Keratinocyte (primary cell): ENCODE measurements around the gene PDE1C. TPM values are rescaled to one million over a fixed set of nuclear protein-coding genes. Genes with fewer than 3 reads are reported as not detected.
"Not testable (repeated sequence)": the region's sequence is repeated elsewhere in the genome, so short reads cannot be mapped to it uniquely, and the experiment has no call there.

Experiments
- DNase-seq: peaks from one replicate; pipeline ENCODE4 v3.0.0-alpha.2; 2011; ENCODE audit warnings: low read depth, missing footprints, low spot score
- FAIRE-seq: peaks from 2 replicates; lab custom pipeline; 2011; peaks lifted over from hg19 to GRCh38; lab: Jason Lieb, UNC
- H2AFZ ChIP-seq: 2 replicates; pipeline ENCODE4 v1.6.0; 2012; ENCODE audit warnings: low read length, control low read depth, inconsistent platforms; ENCODE audit not compliant: control insufficient read depth
- H3K27ac ChIP-seq: 2 replicates; pipeline ENCODE4 v1.5.1; 2011; ENCODE audit warnings: low read length; ENCODE audit not compliant: control insufficient read depth, insufficient read depth
- H3K27me3 ChIP-seq: 3 replicates; pipeline ENCODE4 v1.6.0; 2011; ENCODE audit warnings: low read length; ENCODE audit not compliant: control insufficient read depth, insufficient read depth; ENCODE audit errors: extremely low read depth
- H3K36me3 ChIP-seq, 2 experiments: 2 replicates in 1 of 2; 3 replicates in 1 of 2; pipeline ENCODE4 v1.5.1; 2011; ENCODE audit warnings: low read length in 2 of 2, mild to moderate bottlenecking in 1 of 2; ENCODE audit not compliant: control insufficient read depth in 2 of 2, insufficient read depth in 2 of 2; ENCODE audit errors: extremely low read depth in 1 of 2
- H3K4me1 ChIP-seq: 3 replicates; pipeline ENCODE4 v1.5.1; 2011; ENCODE audit warnings: low read length; ENCODE audit not compliant: control insufficient read depth, insufficient read depth; ENCODE audit errors: extremely low read depth
- H3K4me2 ChIP-seq: 3 replicates; pipeline ENCODE4 v1.6.0; 2011; ENCODE audit warnings: low read depth, low read length; ENCODE audit not compliant: control insufficient read depth, insufficient read depth; ENCODE audit errors: extremely low read depth
- H3K4me3 ChIP-seq, 3 experiments: fragments of 200-600 bp in 1 of 3; sonication (generic) in 1 of 3; 2 replicates in 2 of 3; 3 replicates in 1 of 3; pipeline ENCODE4 v1.5.1; 2011 to 2016; ENCODE audit warnings: low read length in 3 of 3, mild to moderate bottlenecking in 3 of 3, control low read depth in 2 of 3, inconsistent platforms in 1 of 3, low read depth in 1 of 3, mixed read lengths in 1 of 3, mixed run types in 1 of 3, moderate library complexity in 1 of 3; ENCODE audit not compliant: control insufficient read depth in 2 of 3, insufficient read depth in 2 of 3; ENCODE audit errors: extremely low read depth in 1 of 3
- H3K79me2 ChIP-seq: 2 replicates; pipeline ENCODE4 v1.6.0; 2012; ENCODE audit warnings: low read length; ENCODE audit not compliant: control insufficient read depth, insufficient read depth
- H3K9ac ChIP-seq: 3 replicates; pipeline ENCODE4 v1.6.0; 2011; ENCODE audit warnings: low read length; ENCODE audit not compliant: control insufficient read depth, insufficient read depth; ENCODE audit errors: extremely low read depth
- H3K9me1 ChIP-seq: 3 replicates; pipeline ENCODE4 v1.6.0; 2011; ENCODE audit warnings: low read length; ENCODE audit not compliant: control insufficient read depth, insufficient read depth; ENCODE audit errors: extremely low read depth
- H3K9me3 ChIP-seq: 2 replicates; pipeline ENCODE4 v1.5.1; 2012; ENCODE audit warnings: low read depth, low read length; ENCODE audit not compliant: control insufficient read depth
- H4K20me1 ChIP-seq: 3 replicates; pipeline ENCODE4 v1.6.0; 2011; ENCODE audit warnings: low read length; ENCODE audit not compliant: control insufficient read depth, insufficient read depth; ENCODE audit errors: extremely low read depth
- CTCF ChIP-seq, 3 experiments: IDR thresholded peaks in 1 of 3; conservative IDR thresholded peaks in 1 of 3; optimal IDR thresholded peaks in 1 of 3; 2 replicates in 2 of 3; 3 replicates in 1 of 3; pipeline versions ENCODE3 to v1.5.1; 2011; ENCODE audit warnings: low read length in 3 of 3, mild to moderate bottlenecking in 3 of 3, moderate library complexity in 2 of 3, control low read depth in 1 of 3, inconsistent platforms in 1 of 3; ENCODE audit not compliant: insufficient read depth in 2 of 3; ENCODE audit errors: extremely low read depth in 1 of 3
- EZH2 ChIP-seq: IDR thresholded peaks from one replicate; pipeline ENCODE4 v1.6.1; 2012; ENCODE audit warnings: inconsistent platforms, mild to moderate bottlenecking, low read length, moderate library complexity
- dilution Hi-C: fragments of 300-500 bp; cut with MboI; formaldehyde crosslinking; loops from one replicate; pipeline ENCODE4 v1.7.0; 2020; ENCODE audit warnings: low sequenced_read_pairs; ENCODE audit not compliant: extremely low pct_ligation_motif_present
- polyA plus RNA-seq, 5 experiments: library from polyadenylated mRNA; depleted of rRNA in 3 of 5; stranded (reverse) in 3 of 5; stranded (forward) in 1 of 5; unstranded in 1 of 5; fragments of >200 nt; gene quantifications; 1 replicate in 1 of 5; 2 replicates in 3 of 5; 3 replicates in 1 of 5; pipeline versions ENCODE4 v1.2.1 to v1.2.3, GENCODE V29; 2011 to 2012; ENCODE audit warnings: missing spikeins in 2 of 5, low read depth in 1 of 5, low replicate concordance in 1 of 5

The PDE1C gene
- polyA plus RNA-seq, 1 donor (not counting 4 experiments of a cell fraction or from before 2014, with no cell fraction given), result 2.5 TPM

- Histone ChIP-seq H3K27ac (no peak overlapping the region), H3K36me3 (no peaks in the 10 kb centered on the region), H4K20me1 (no peaks in the 10 kb centered on the region), H3K4me3 (no peak overlapping the region), H3K79me2 (no peaks in the 10 kb centered on the region), H3K4me1 (no peaks in the 10 kb centered on the region), H3K27me3 (no peaks in the 10 kb centered on the region), H3K9me3 (peaks cover 3% of the 10 kb centered on the region), H2AFZ (no peak overlapping the region), H3K9me1 (no peaks in the 10 kb centered on the region), H3K4me2 (no peak overlapping the region), H3K9ac (no peak overlapping the region)
- dilution Hi-C loops, result no loop called here
- DNase-seq, result no peak
- no peak for FAIRE-seq
- TF ChIP-seq EZH2 (no peak), CTCF (optimal IDR thresholded peaks at IDR 0.05 in 1 of 3, IDR thresholded peaks at IDR 0.05 in 1 of 3, conservative IDR thresholded peaks at IDR 0.05 in 1 of 3; ENCODE audit: extremely low read depth in 1 of 3, insufficient read depth in 2 of 3, low read length in 3 of 3) (no peak)
These were observed 55.1 kb downstream of the PDE1C start for GRCh38 chr7:32015133-32015532.

- H3K9ac ChIP-seq, H3K4me1 ChIP-seq, H3K9me3 ChIP-seq, H3K27ac ChIP-seq, H3K9me1 ChIP-seq, DNase-seq, H2AFZ ChIP-seq, H3K79me2 ChIP-seq, H3K4me3 ChIP-seq, H4K20me1 ChIP-seq, H3K4me2 ChIP-seq, H3K27me3 ChIP-seq, dilution Hi-C loops, H3K36me3 ChIP-seq, FAIRE-seq: not testable (repeated sequence)
These were observed 56.7 kb downstream of the PDE1C start for GRCh38 chr7:32013471-32013870.

GRCh38 chr7:32005577-32005976 lies 64.6 kb downstream of the PDE1C start:
- Histone ChIP-seq H3K4me1 (no peaks in the 10 kb centered on the region), H2AFZ (no peak overlapping the region), H3K4me2 (no peak overlapping the region), H3K79me2 (no peaks in the 10 kb centered on the region), H3K4me3 (no peak overlapping the region), H3K27ac (no peak overlapping the region), H3K27me3 (no peaks in the 10 kb centered on the region), H3K9me1 (no peaks in the 10 kb centered on the region), H3K9ac (no peak overlapping the region), H3K9me3 (peaks cover 2% of the 10 kb centered on the region), H4K20me1 (no peaks in the 10 kb centered on the region), H3K36me3 (no peaks in the 10 kb centered on the region)
- dilution Hi-C loops, result no loop called here
- FAIRE-seq, result no peak
- DNase-seq, result no peak
- TF ChIP-seq EZH2 (no peak), CTCF (optimal IDR thresholded peaks at IDR 0.05 in 1 of 3, IDR thresholded peaks at IDR 0.05 in 1 of 3, conservative IDR thresholded peaks at IDR 0.05 in 1 of 3; ENCODE audit: extremely low read depth in 1 of 3, insufficient read depth in 2 of 3, low read length in 3 of 3) (no peak)
